ENCODE measurements around the gene ARSG. TPM values are rescaled to one million over a fixed set of nuclear protein-coding genes. Genes with fewer than 3 reads are reported as not detected.
"Not testable (repeated sequence)": the region's sequence is repeated elsewhere in the genome, so short reads cannot be mapped to it uniquely, and the experiment has no call there.

The ARSG gene
- total RNA-seq, 1 donor from 2014 or later: 1.5 TPM

GRCh38 chr17:68399638-68400403 lies 108.5 kb downstream of the ARSG start:
- no peak for TF ChIP-seq CTCF (conservative IDR thresholded peaks at IDR 0.05; ENCODE audit: low read depth, low read length)
- H3K4me3 ChIP-seq (ENCODE audit: low read depth, low read length): no peak overlapping the region
- DNase-seq (ENCODE audit: low read depth): no peak

GRCh38 chr17:68400404-68400735 lies 109.1 kb downstream of the ARSG start:
- no peak for TF ChIP-seq CTCF (conservative IDR thresholded peaks at IDR 0.05; ENCODE audit: low read depth, low read length)
- no peak for DNase-seq (ENCODE audit: low read depth)
- H3K4me3 ChIP-seq (ENCODE audit: low read depth, low read length): no peak overlapping the region

- no peak for DNase-seq (ENCODE audit: low read depth)
- TF ChIP-seq CTCF (conservative IDR thresholded peaks at IDR 0.05; ENCODE audit: low read depth, low read length): no peak
- no peak overlapping the region for H3K4me3 ChIP-seq (ENCODE audit: low read depth, low read length)
Observed at GRCh38 chr17:68401288-68401687, 110.0 kb downstream of the ARSG start.

- TF ChIP-seq CTCF (conservative IDR thresholded peaks at IDR 0.05; ENCODE audit: low read depth, low read length): no peak
- no peak for DNase-seq (ENCODE audit: low read depth)
Observed at GRCh38 chr17:68403122-68403521, 111.8 kb downstream of the ARSG start.

GRCh38 chr17:68403837-68404236 lies 112.5 kb downstream of the ARSG start:
- DNase-seq (ENCODE audit: low read depth); H3K4me3 ChIP-seq (ENCODE audit: low read depth, low read length): not testable (repeated sequence)

More at GRCh38 chr17:68403122-68403521, 111.8 kb downstream of the ARSG start:
- no peak overlapping the region for H3K4me3 ChIP-seq (ENCODE audit: low read depth, low read length)

GRCh38 chr17:68407656-68408055 lies 116.4 kb downstream of the ARSG start:
- not testable (repeated sequence) for H3K4me3 ChIP-seq (ENCODE audit: low read depth, low read length); DNase-seq (ENCODE audit: low read depth)

GRCh38 chr17:68413597-68414560 lies 122.6 kb downstream of the ARSG start:
- not testable (repeated sequence) for DNase-seq (ENCODE audit: low read depth)
- peak overlapping the region; percentile 8 for H3K4me3 ChIP-seq (ENCODE audit: low read depth, low read length)

GRCh38 chr17:68414901-68415300 lies 123.6 kb downstream of the ARSG start:
- DNase-seq (ENCODE audit: low read depth); H3K4me3 ChIP-seq (ENCODE audit: low read depth, low read length): not testable (repeated sequence)

GRCh38 chr17:68417317-68417716 lies 126.0 kb downstream of the ARSG start:
- no peak for TF ChIP-seq CTCF (conservative IDR thresholded peaks at IDR 0.05; ENCODE audit: low read depth, low read length)
- no peak for DNase-seq (ENCODE audit: low read depth)

More at GRCh38 chr17:68417317-68417716, 126.0 kb downstream of the ARSG start:
- H3K4me3 ChIP-seq (ENCODE audit: low read depth, low read length): no peak overlapping the region

Data from epithelial cell of proximal tubule (primary cell).